BE2C (cell line): ENCODE measurements around the gene ITGA1.

ENCODE experiments used
- DNase-seq: peaks from one replicate; pipeline ENCODE4 v3.0.0-alpha.2; 2020
- H3K27me3 ChIP-seq: fragments of 250-450 bp; sonication (Bioruptor Pico); 2 replicates; pipeline ENCODE4 v1.5.1; 2020; ENCODE audit warnings: mild to moderate bottlenecking
- H3K36me3 ChIP-seq: fragments of 250-450 bp; sonication (Bioruptor Pico); 2 replicates; pipeline ENCODE4 v1.5.1; 2020; ENCODE audit warnings: mild to moderate bottlenecking
- H3K4me1 ChIP-seq: fragments of 250-450 bp; sonication (Bioruptor Pico); 2 replicates; pipeline ENCODE4 v1.5.1; 2020
- H3K4me3 ChIP-seq: 2 replicates; pipeline ENCODE4 v1.5.1; 2011; ENCODE audit warnings: low read depth, low read length
- H3K9me3 ChIP-seq: fragments of 250-450 bp; sonication (Bioruptor Pico); 2 replicates; pipeline ENCODE4 v1.5.1; 2020
- CTCF ChIP-seq: IDR thresholded peaks from 2 replicates; pipeline ENCODE4 v1.5.1; 2012; ENCODE audit warnings: mild to moderate bottlenecking, low read depth, low read length

ITGA1 gene

GRCh38 chr5:52831786-52832511 is 44.2 kb downstream of the ITGA1 start:
- H3K9me3 ChIP-seq: no peaks in the 10 kb centered on the region; the same call in 1 of the 2 replicates
- no peak for TF ChIP-seq CTCF

GRCh38 chr5:52834320-52834719 is 46.6 kb downstream of the ITGA1 start:
- Histone ChIP-seq H3K4me3 (no peak overlapping the region), H3K9me3 (no peaks in the 10 kb centered on the region), H3K36me3 (no peaks in the 10 kb centered on the region), H3K4me1 (no peaks in the 10 kb centered on the region; the same call in 1 of the 2 replicates), H3K27me3 (no peaks in the 10 kb centered on the region)
- no peak for TF ChIP-seq CTCF
- DNase-seq: no peak

More at GRCh38 chr5:52831786-52832511, 44.2 kb downstream of the ITGA1 start:
- H3K36me3 ChIP-seq: no peaks in the 10 kb centered on the region
- H3K4me1 ChIP-seq: no peaks in the 10 kb centered on the region; the same call in 1 of the 2 replicates
- H3K27me3 ChIP-seq: no peaks in the 10 kb centered on the region
- H3K4me3 ChIP-seq: no peak overlapping the region
- no peak for DNase-seq

- Histone ChIP-seq H3K4me3 (peak overlapping the region; percentile 33), H3K9me3 (no peaks in the 10 kb centered on the region), H3K27me3 (no peaks in the 10 kb centered on the region), H3K4me1 (peaks cover 11% of the 10 kb centered on the region), H3K36me3 (no peaks in the 10 kb centered on the region)
- TF ChIP-seq CTCF: peak; percentile 48
- DNase-seq: peak; percentile 48
Observed at GRCh38 chr5:52837068-52837467, 49.4 kb downstream of the ITGA1 start.

- peaks cover 11% of the 10 kb centered on the region for H3K4me1 ChIP-seq
- no peaks in the 10 kb centered on the region for H3K9me3 ChIP-seq
- no peak for TF ChIP-seq CTCF
- no peaks in the 10 kb centered on the region for H3K36me3 ChIP-seq
- DNase-seq: no peak
- no peaks in the 10 kb centered on the region for H3K27me3 ChIP-seq
- peak overlapping the region; percentile 33 for H3K4me3 ChIP-seq
Observed at GRCh38 chr5:52837591-52838001, 49.9 kb downstream of the ITGA1 start.

- H3K9me3 ChIP-seq: no peaks in the 10 kb centered on the region
- no peak for DNase-seq
- H3K4me3 ChIP-seq: no peak overlapping the region
- no peaks in the 10 kb centered on the region for H3K36me3 ChIP-seq
- no peaks in the 10 kb centered on the region for H3K27me3 ChIP-seq
- peaks cover 11% of the 10 kb centered on the region for H3K4me1 ChIP-seq
- TF ChIP-seq CTCF: no peak
Observed at GRCh38 chr5:52838326-52839015, 50.8 kb downstream of the ITGA1 start.

GRCh38 chr5:52839285-52839684 is 51.6 kb downstream of the ITGA1 start:
- H3K27me3 ChIP-seq: no peaks in the 10 kb centered on the region
- no peaks in the 10 kb centered on the region for H3K36me3 ChIP-seq
- TF ChIP-seq CTCF: no peak
- H3K4me1 ChIP-seq: peaks cover 11% of the 10 kb centered on the region
- no peak for DNase-seq
- no peaks in the 10 kb centered on the region for H3K9me3 ChIP-seq
- no peak overlapping the region for H3K4me3 ChIP-seq
